HG03196 (cell line): ENCODE data around the gene GOLGA6L9.
"Not testable (repeated sequence)": the region's sequence is repeated elsewhere in the genome, so short reads cannot be mapped to it uniquely, and the experiment has no call there.

Experiments
- ATAC-seq: cut with Tn5 transposase; IDR thresholded peaks from one replicate; pipeline ENCODE4 v1.9.1; 2021; ENCODE audit not compliant: unreplicated experiment

Gene GOLGA6L9

GRCh38 chr15:82429693-82430092, at the start of gene GOLGA6L9:
GOLGA6L9 (plus strand) TSS chr15:82429816; CDS start chr15:82430080, 264 bp downstream.
- ATAC-seq = not testable (repeated sequence)

GRCh38 chr15:82381330-82381955, 48.2 kb upstream of the GOLGA6L9 start:
- not testable (repeated sequence) for ATAC-seq

GRCh38 chr15:82387209-82387608, 42.4 kb upstream of the GOLGA6L9 start:
- not testable (repeated sequence) for ATAC-seq

GRCh38 chr15:82390152-82390551, 39.5 kb upstream of the GOLGA6L9 start:
- not testable (repeated sequence) for ATAC-seq

- ATAC-seq = not testable (repeated sequence)
These were observed 37.5 kb upstream of the GOLGA6L9 start for GRCh38 chr15:82392077-82392476.

- no peak for ATAC-seq
These were observed 35.9 kb upstream of the GOLGA6L9 start for GRCh38 chr15:82393671-82394070.

- not testable (repeated sequence) for ATAC-seq
These were observed 33.8 kb upstream of the GOLGA6L9 start for GRCh38 chr15:82395788-82396187.

- no peak for ATAC-seq
These were observed 31.8 kb upstream of the GOLGA6L9 start for GRCh38 chr15:82397817-82398216.

GRCh38 chr15:82398785-82399184, 30.8 kb upstream of the GOLGA6L9 start:
- ATAC-seq = no peak

GRCh38 chr15:82399366-82400103, 30.1 kb upstream of the GOLGA6L9 start:
- ATAC-seq = peak; percentile 72

- ATAC-seq = not testable (repeated sequence)
These were observed 27.7 kb upstream of the GOLGA6L9 start for GRCh38 chr15:82401918-82402317.

- not testable (repeated sequence) for ATAC-seq
These were observed 27.3 kb upstream of the GOLGA6L9 start for GRCh38 chr15:82402341-82402740.

GRCh38 chr15:82406211-82406610, 23.4 kb upstream of the GOLGA6L9 start:
- not testable (repeated sequence) for ATAC-seq

- not testable (repeated sequence) for ATAC-seq
These were observed 19.3 kb upstream of the GOLGA6L9 start for GRCh38 chr15:82410306-82410705.

- ATAC-seq = peak; percentile 52
These were observed 18.0 kb upstream of the GOLGA6L9 start for GRCh38 chr15:82411595-82411994.

GRCh38 chr15:82414525-82415191, 15.0 kb upstream of the GOLGA6L9 start:
- ATAC-seq = not testable (repeated sequence)

- ATAC-seq = not testable (repeated sequence)
These were observed 9.1 kb upstream of the GOLGA6L9 start for GRCh38 chr15:82420516-82420915.

- ATAC-seq = not testable (repeated sequence)
These were observed 8.7 kb upstream of the GOLGA6L9 start for GRCh38 chr15:82420966-82421365.

- not testable (repeated sequence) for ATAC-seq
These were observed 2.5 kb upstream of the GOLGA6L9 start for GRCh38 chr15:82427117-82427516.

GRCh38 chr15:82445420-82445819, 15.8 kb downstream of the GOLGA6L9 start:
- ATAC-seq = not testable (repeated sequence)

- not testable (repeated sequence) for ATAC-seq
These were observed 27.7 kb downstream of the GOLGA6L9 start for GRCh38 chr15:82457336-82457735.

GRCh38 chr15:82465629-82466028, 36.0 kb downstream of the GOLGA6L9 start:
- ATAC-seq = not testable (repeated sequence)
